ENCODE results near the gene SETD7.

The SETD7 gene

GRCh38 chr4:139575072-139575471 is 19.1 kb upstream of the SETD7 start:
- DNase-seq (ENCODE audit: low read depth), result no peak
- TF ChIP-seq CTCF (conservative IDR thresholded peaks at IDR 0.05; ENCODE audit: low read length), result no peak
- H3K4me3 ChIP-seq (ENCODE audit: low read length), result no peak overlapping the region

GRCh38 chr4:139574641-139575040 is 18.6 kb upstream of the SETD7 start:
- no peak for DNase-seq (ENCODE audit: low read depth)
- TF ChIP-seq CTCF (conservative IDR thresholded peaks at IDR 0.05; ENCODE audit: low read length), result no peak
- H3K4me3 ChIP-seq (ENCODE audit: low read length), result no peak overlapping the region

- no peak for DNase-seq (ENCODE audit: low read depth)
- H3K4me3 ChIP-seq (ENCODE audit: low read length), result no peak overlapping the region
- TF ChIP-seq CTCF (conservative IDR thresholded peaks at IDR 0.05; ENCODE audit: low read length), result no peak
Observed at GRCh38 chr4:139568206-139568955, 12.4 kb upstream of the SETD7 start.

- no peak for TF ChIP-seq CTCF (conservative IDR thresholded peaks at IDR 0.05; ENCODE audit: low read length)
- no peak overlapping the region for H3K4me3 ChIP-seq (ENCODE audit: low read length)
- DNase-seq (ENCODE audit: low read depth), result no peak
Observed at GRCh38 chr4:139567159-139567870, 11.3 kb upstream of the SETD7 start.

GRCh38 chr4:139564502-139564901 is 8.5 kb upstream of the SETD7 start:
- DNase-seq (ENCODE audit: low read depth), result no peak
- H3K4me3 ChIP-seq (ENCODE audit: low read length), result no peak overlapping the region
- TF ChIP-seq CTCF (conservative IDR thresholded peaks at IDR 0.05; ENCODE audit: low read length), result peak; percentile 20; the same call in 1 of the 2 replicates

- peak; percentile 58 for DNase-seq (ENCODE audit: low read depth)
- H3K4me3 ChIP-seq (ENCODE audit: low read length), result no peak overlapping the region
- TF ChIP-seq CTCF (conservative IDR thresholded peaks at IDR 0.05; ENCODE audit: low read length), result no peak
Observed at GRCh38 chr4:139563515-139563914, 7.5 kb upstream of the SETD7 start.

- TF ChIP-seq CTCF (conservative IDR thresholded peaks at IDR 0.05; ENCODE audit: low read length), result no peak
- H3K4me3 ChIP-seq (ENCODE audit: low read length), result no peak overlapping the region
- DNase-seq (ENCODE audit: low read depth), result no peak
Observed at GRCh38 chr4:139562839-139563238, 6.8 kb upstream of the SETD7 start.

Measured in AG10803 (cell line).